Esophagus squamous epithelium (tissue), 5 donors: ENCODE data around the gene XAF1. TPM values are rescaled to one million over a fixed set of nuclear protein-coding genes. Genes with fewer than 3 reads are reported as not detected.
"Not testable (repeated sequence)": the region's sequence is repeated elsewhere in the genome, so short reads cannot be mapped to it uniquely, and the experiment has no call there.

ENCODE experiments used
- DNase-seq: peaks from one replicate; lab custom pipeline; 2025; lab: John Stamatoyannopoulos, UW
- H3K27ac ChIP-seq, 4 donors: fragments of 200-600 bp; sonication (generic); one replicate each; pipeline ENCODE4 v1.5.1; 2016 to 2019; ENCODE audit warnings: mild to moderate bottlenecking in 1 of 4
- H3K27me3 ChIP-seq, 4 donors: fragments of 200-600 bp; sonication (generic); 1 replicate in 3 of 4; 2 replicates in 1 of 4; pipeline versions ENCODE4 v1.5.1 to v1.6.0; 2017 to 2021; ENCODE audit warnings: antibody characterized with exemption in 1 of 4
- H3K36me3 ChIP-seq, 3 donors: fragments of 200-600 bp; sonication (generic); one replicate each; pipeline ENCODE4 v1.5.1; 2016 to 2019
- H3K4me1 ChIP-seq, 3 donors: fragments of 200-600 bp; sonication (generic); one replicate each; pipeline ENCODE4 v1.5.1; 2017 to 2019
- H3K4me3 ChIP-seq, 4 donors: fragments of 200-600 bp; sonication (generic); 1 replicate in 3 of 4; 2 replicates in 1 of 4; pipeline ENCODE4 v1.5.1; 2016 to 2019; ENCODE audit warnings: mild to moderate bottlenecking in 2 of 4, moderate library complexity in 1 of 4
- H3K9me3 ChIP-seq, 3 donors: fragments of 200-600 bp; sonication (generic); one replicate each; pipeline ENCODE4 v1.5.1; 2016 to 2019
- CTCF ChIP-seq, 6 experiments: fragments of 450-650 bp in 4 of 6; fragments of 200-600 bp in 2 of 6; sonication (generic) in 2 of 6; IDR thresholded peaks; one replicate each; pipeline ENCODE4 v1.5.1; 2016 to 2019; ENCODE audit warnings: antibody characterized with exemption in 6 of 6, mild to moderate bottlenecking in 4 of 6, moderate library complexity in 4 of 6
- POLR2A ChIP-seq, 4 donors: fragments of 450-650 bp; IDR thresholded peaks; one replicate each; pipeline ENCODE4 v1.6.1; 2017; ENCODE audit warnings: antibody characterized with exemption in 4 of 4, mild to moderate bottlenecking in 4 of 4, moderate library complexity in 3 of 4
- WGBS, 2 donors: methylation state at CpG; one replicate each; pipeline ENCODE4 v1.1.5; 2018; 5-methylcytosine and 5-hydroxymethylcytosine counted together
- intact Hi-C: fragments of 100-400 bp; cut with DNase I; formaldehyde crosslinking; loops from one replicate; pipeline ENCODE4 v1.15.0; 2022
- total RNA-seq, 4 donors: library from RNA; depleted of rRNA; stranded (reverse); fragments of >200 nt; gene quantifications; one replicate each; pipeline ENCODE4 v1.1.0, GENCODE V29; 2016
- donor health status: DM: yes; HTN: yes; CAD: no.

Gene XAF1
- total RNA-seq, 4 donors from 2014 or later: 6.9 to 24.0 (median 15.5) TPM

GRCh38 chr17:6756425-6757031 lies 682 bp downstream of the XAF1 start:
- DNase-seq: no peak
- peaks cover 0 to 38% (median 8%) of the 10 kb centered on the region in 3 donors for H3K36me3 ChIP-seq
- TF ChIP-seq CTCF (IDR thresholded peaks at IDR 0.05) (no peak), POLR2A (IDR thresholded peaks at IDR 0.05) (no peak)
- intact Hi-C loops: no loop called here
- peaks cover 21 to 65% (median 26%) of the 10 kb centered on the region in 3 donors for H3K4me1 ChIP-seq
- WGBS, 2 donors: 11 to 37% methylated on average over 5 to 6 of the region's 13 CpGs
- H3K27me3 ChIP-seq: no peaks in the 10 kb centered on the region
- H3K9me3 ChIP-seq: no peaks in the 10 kb centered on the region
- H3K4me3 ChIP-seq: peak overlapping the region; percentile 34 to 78 (median 54)
- H3K27ac ChIP-seq: peak overlapping the region; percentile 80 to 94 (median 89)

- DNase-seq: no peak
- H3K36me3 ChIP-seq: peaks cover 0 to 50% (median 16%) of the 10 kb centered on the region in 3 donors
- peak overlapping the region in 1 of 4 donors; percentile 91 for H3K27ac ChIP-seq
- TF ChIP-seq CTCF (IDR thresholded peaks at IDR 0.05) (no peak), POLR2A (IDR thresholded peaks at IDR 0.05) (no peak)
- H3K4me1 ChIP-seq: peaks cover 21 to 53% (median 26%) of the 10 kb centered on the region in 3 donors
- no peaks in the 10 kb centered on the region for H3K27me3 ChIP-seq
- intact Hi-C loops: no loop called here
- H3K9me3 ChIP-seq: no peaks in the 10 kb centered on the region
- 88 to 100% methylated on average over 1 to 2 of the region's 2 CpGs for WGBS, 2 donors
- H3K4me3 ChIP-seq: no peak overlapping the region
Measured at GRCh38 chr17:6757747-6758146, 1.9 kb downstream of the XAF1 start.

- intact Hi-C loops: no loop called here
- peaks cover 6 to 17% (median 13%) of the 10 kb centered on the region in 3 donors for H3K4me1 ChIP-seq
- TF ChIP-seq CTCF (IDR thresholded peaks at IDR 0.05): no peak
- TF ChIP-seq POLR2A (IDR thresholded peaks at IDR 0.05): no peak
- H3K27ac ChIP-seq: no peak overlapping the region
- no peak overlapping the region for H3K4me3 ChIP-seq
- H3K9me3 ChIP-seq: no peaks in the 10 kb centered on the region
- 72 to 98% methylated on average over 3 to 4 of the region's 8 CpGs for WGBS, 2 donors
- H3K27me3 ChIP-seq: no peaks in the 10 kb centered on the region
- peaks cover 0 to 91% (median 32%) of the 10 kb centered on the region in 3 donors for H3K36me3 ChIP-seq
- DNase-seq: no peak
Measured at GRCh38 chr17:6761779-6762178, 5.9 kb downstream of the XAF1 start.

GRCh38 chr17:6768447-6768846 lies 12.6 kb downstream of the XAF1 start:
- no peaks in the 10 kb centered on the region for H3K27me3 ChIP-seq
- TF ChIP-seq CTCF (IDR thresholded peaks at IDR 0.05) (no peak), POLR2A (IDR thresholded peaks at IDR 0.05) (no peak)
- intact Hi-C loops: no loop called here
- peaks cover 0 to 18% (median 13%) of the 10 kb centered on the region in 3 donors for H3K9me3 ChIP-seq
- no peaks in the 10 kb centered on the region for H3K4me1 ChIP-seq
- H3K4me3 ChIP-seq: no peak overlapping the region
- H3K36me3 ChIP-seq: peaks cover 13 to 100% (median 59%) of the 10 kb centered on the region in 3 donors
- WGBS, 2 donors: 92 to 93% methylated on average over 2 of the region's 2 CpGs
- no peak overlapping the region for H3K27ac ChIP-seq
- DNase-seq: no peak

- Histone ChIP-seq H3K36me3 (peaks cover 14 to 73% (median 46%) of the 10 kb centered on the region in 3 donors), H3K4me1 (peaks cover 0 to 13% (median 6%) of the 10 kb centered on the region in 3 donors), H3K4me3 (no peak overlapping the region), H3K9me3 (peaks cover 0 to 34% (median 18%) of the 10 kb centered on the region in 3 donors), H3K27ac (no peak overlapping the region), H3K27me3 (peaks cover 0 to 19% (median 0%) of the 10 kb centered on the region in 4 donors)
- intact Hi-C loops: no loop called here
- no peak for DNase-seq
- TF ChIP-seq CTCF (IDR thresholded peaks at IDR 0.05) (no peak), POLR2A (IDR thresholded peaks at IDR 0.05) (no peak)
- 72 to 94% methylated on average over 1 of the region's 1 CpG for WGBS, 2 donors
Measured at GRCh38 chr17:6772016-6772415, 16.2 kb downstream of the XAF1 start.

- WGBS, 2 donors: 78 to 93% methylated on average over 6 to 8 of the region's 8 CpGs
- H3K4me3 ChIP-seq, intact Hi-C loops, H3K27ac ChIP-seq, DNase-seq: not testable (repeated sequence)
- Histone ChIP-seq H3K4me1 (peaks cover 0 to 13% (median 6%) of the 10 kb centered on the region in 3 donors), H3K9me3 (peaks cover 0 to 19% (median 5%) of the 10 kb centered on the region in 3 donors), H3K27me3 (peaks cover 0 to 36% (median 0%) of the 10 kb centered on the region in 4 donors), H3K36me3 (peaks cover 14 to 44% (median 30%) of the 10 kb centered on the region in 3 donors)
Measured at GRCh38 chr17:6774906-6775305, 19.1 kb downstream of the XAF1 start.
